HG03354 (cell line): ENCODE data around the gene TRAK2.
"Not testable (repeated sequence)": the region's sequence is repeated elsewhere in the genome, so short reads cannot be mapped to it uniquely, and the experiment has no call there.

Source experiments
- ATAC-seq: cut with Tn5 transposase; IDR thresholded peaks from one replicate; pipeline ENCODE4 v1.9.1; 2021; ENCODE audit warnings: mild to moderate bottlenecking; ENCODE audit not compliant: unreplicated experiment, poor library complexity, severe bottlenecking

The TRAK2 gene

GRCh38 chr2:201452922-201453643, 1.8 kb upstream of the TRAK2 start:
- ATAC-seq = no peak

GRCh38 chr2:201452058-201452921, 1.0 kb upstream of the TRAK2 start:
- no peak for ATAC-seq

GRCh38 chr2:201450954-201451291, 335 bp downstream of the TRAK2 start:
- peak; percentile 24 for ATAC-seq

- no peak for ATAC-seq
These were observed 2.6 kb downstream of the TRAK2 start for GRCh38 chr2:201448701-201449100.

- ATAC-seq = no peak
These were observed 3.2 kb downstream of the TRAK2 start for GRCh38 chr2:201448061-201448460.

GRCh38 chr2:201447086-201447485, 4.2 kb downstream of the TRAK2 start:
- no peak for ATAC-seq

- ATAC-seq = no peak
These were observed 6.4 kb downstream of the TRAK2 start for GRCh38 chr2:201444746-201445465.

- no peak for ATAC-seq
These were observed 9.8 kb downstream of the TRAK2 start for GRCh38 chr2:201441409-201441808.

GRCh38 chr2:201440182-201440581, 11.1 kb downstream of the TRAK2 start:
- no peak for ATAC-seq

GRCh38 chr2:201439336-201439922, 11.8 kb downstream of the TRAK2 start:
- ATAC-seq = not testable (repeated sequence)

GRCh38 chr2:201436141-201436540, 15.1 kb downstream of the TRAK2 start:
- no peak for ATAC-seq

GRCh38 chr2:201433394-201433995, 17.8 kb downstream of the TRAK2 start:
- ATAC-seq = no peak

- ATAC-seq = no peak
These were observed 18.5 kb downstream of the TRAK2 start for GRCh38 chr2:201432621-201433393.

- no peak for ATAC-seq
These were observed 19.1 kb downstream of the TRAK2 start for GRCh38 chr2:201432038-201432620.

- ATAC-seq = no peak
These were observed 20.4 kb downstream of the TRAK2 start for GRCh38 chr2:201430839-201431238.

GRCh38 chr2:201430322-201430721, 20.9 kb downstream of the TRAK2 start:
- ATAC-seq = not testable (repeated sequence)

- not testable (repeated sequence) for ATAC-seq
These were observed 21.4 kb downstream of the TRAK2 start for GRCh38 chr2:201429835-201430234.

- not testable (repeated sequence) for ATAC-seq
These were observed 22.9 kb downstream of the TRAK2 start for GRCh38 chr2:201428366-201428765.

GRCh38 chr2:201425952-201426351, 25.3 kb downstream of the TRAK2 start:
- ATAC-seq = no peak
